ENCODE results near the gene STK32B.

- TF ChIP-seq, protein P1, sequence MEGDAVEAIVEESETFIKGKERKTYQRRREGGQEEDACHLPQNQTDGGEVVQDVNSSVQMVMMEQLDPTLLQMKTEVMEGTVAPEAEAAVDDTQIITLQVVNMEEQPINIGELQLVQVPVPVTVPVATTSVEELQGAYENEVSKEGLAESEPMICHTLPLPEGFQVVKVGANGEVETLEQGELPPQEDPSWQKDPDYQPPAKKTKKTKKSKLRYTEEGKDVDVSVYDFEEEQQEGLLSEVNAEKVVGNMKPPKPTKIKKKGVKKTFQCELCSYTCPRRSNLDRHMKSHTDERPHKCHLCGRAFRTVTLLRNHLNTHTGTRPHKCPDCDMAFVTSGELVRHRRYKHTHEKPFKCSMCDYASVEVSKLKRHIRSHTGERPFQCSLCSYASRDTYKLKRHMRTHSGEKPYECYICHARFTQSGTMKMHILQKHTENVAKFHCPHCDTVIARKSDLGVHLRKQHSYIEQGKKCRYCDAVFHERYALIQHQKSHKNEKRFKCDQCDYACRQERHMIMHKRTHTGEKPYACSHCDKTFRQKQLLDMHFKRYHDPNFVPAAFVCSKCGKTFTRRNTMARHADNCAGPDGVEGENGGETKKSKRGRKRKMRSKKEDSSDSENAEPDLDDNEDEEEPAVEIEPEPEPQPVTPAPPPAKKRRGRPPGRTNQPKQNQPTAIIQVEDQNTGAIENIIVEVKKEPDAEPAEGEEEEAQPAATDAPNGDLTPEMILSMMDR (IDR thresholded peaks at IDR 0.05 in 8 of 11, conservative IDR thresholded peaks at IDR 0.05 in 3 of 11), result no peak
- TF ChIP-seq POLR2A (IDR thresholded peaks at IDR 0.05), result no peak
Observed at GRCh38 chr4:5378002-5378401, 326.7 kb downstream of the STK32B start.

All from spleen (tissue), 7 donors.